ENCODE data around the gene GNPAT.

GNPAT gene

DNA sequence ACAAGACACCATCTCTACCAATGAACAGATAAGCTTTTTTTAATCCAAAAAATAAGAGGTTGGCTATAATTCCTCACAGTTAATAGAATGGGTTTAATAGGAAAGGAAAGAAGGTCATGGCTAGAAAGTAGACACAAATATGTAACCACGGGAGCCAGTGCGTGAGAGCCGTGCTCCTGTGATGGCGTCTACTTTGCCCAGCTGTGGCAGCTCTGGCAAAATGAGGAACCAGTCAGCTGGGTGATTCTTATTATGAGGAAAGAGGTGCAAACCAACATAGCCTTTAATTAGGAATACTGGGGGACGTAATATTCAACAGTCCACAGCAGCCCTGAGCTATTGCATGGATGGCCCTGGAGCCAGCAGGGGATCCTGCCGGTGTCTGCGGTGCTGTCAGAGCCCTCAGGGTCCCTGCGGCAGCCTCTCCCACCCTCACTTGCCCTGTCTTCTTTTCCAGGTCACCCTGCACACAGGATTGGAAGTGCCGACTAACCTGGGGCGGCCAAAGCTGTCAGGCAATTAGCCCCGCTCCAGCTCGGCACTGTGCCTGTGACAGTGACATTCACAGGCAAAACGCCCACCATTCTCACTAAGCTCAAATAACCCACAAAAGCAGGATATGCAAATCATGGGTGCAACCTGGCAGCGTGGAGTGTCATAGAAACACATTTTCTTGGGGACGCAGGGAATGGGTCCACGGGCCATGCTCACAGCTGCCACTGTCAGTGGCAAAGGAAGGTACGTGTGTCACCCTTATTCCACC lies 25.9 kb upstream of the GNPAT start:
- TF ChIP-seq, protein P1, sequence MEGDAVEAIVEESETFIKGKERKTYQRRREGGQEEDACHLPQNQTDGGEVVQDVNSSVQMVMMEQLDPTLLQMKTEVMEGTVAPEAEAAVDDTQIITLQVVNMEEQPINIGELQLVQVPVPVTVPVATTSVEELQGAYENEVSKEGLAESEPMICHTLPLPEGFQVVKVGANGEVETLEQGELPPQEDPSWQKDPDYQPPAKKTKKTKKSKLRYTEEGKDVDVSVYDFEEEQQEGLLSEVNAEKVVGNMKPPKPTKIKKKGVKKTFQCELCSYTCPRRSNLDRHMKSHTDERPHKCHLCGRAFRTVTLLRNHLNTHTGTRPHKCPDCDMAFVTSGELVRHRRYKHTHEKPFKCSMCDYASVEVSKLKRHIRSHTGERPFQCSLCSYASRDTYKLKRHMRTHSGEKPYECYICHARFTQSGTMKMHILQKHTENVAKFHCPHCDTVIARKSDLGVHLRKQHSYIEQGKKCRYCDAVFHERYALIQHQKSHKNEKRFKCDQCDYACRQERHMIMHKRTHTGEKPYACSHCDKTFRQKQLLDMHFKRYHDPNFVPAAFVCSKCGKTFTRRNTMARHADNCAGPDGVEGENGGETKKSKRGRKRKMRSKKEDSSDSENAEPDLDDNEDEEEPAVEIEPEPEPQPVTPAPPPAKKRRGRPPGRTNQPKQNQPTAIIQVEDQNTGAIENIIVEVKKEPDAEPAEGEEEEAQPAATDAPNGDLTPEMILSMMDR (conservative IDR thresholded peaks at IDR 0.05): no peak
- H3K27ac ChIP-seq: no peak overlapping the region

- no peak overlapping the region for H3K27ac ChIP-seq
- TF ChIP-seq, protein P1 (conservative IDR thresholded peaks at IDR 0.05): no peak
These were observed 25.2 kb upstream of the GNPAT start for GRCh38 chr1:231215681-231216385.

DNA sequence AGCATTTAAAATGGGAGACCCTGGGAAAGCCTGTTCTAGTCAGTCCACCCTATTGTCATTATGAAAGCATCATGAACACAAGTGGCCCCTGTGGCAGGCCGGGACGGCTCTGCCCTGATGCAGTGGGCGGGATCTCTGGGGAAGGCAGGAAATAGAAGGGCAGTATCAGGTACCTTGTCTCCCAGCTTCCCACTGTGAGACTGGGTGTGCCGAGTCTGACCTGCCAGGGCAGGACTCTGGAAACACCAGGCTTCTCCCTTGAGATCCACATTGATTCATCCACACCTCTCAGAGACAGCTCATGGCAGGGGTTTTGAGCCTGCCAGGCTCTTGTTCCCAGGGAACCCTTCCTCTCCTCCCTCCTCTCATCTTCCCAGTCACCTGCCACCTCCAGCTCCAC lies 24.5 kb upstream of the GNPAT start:
- TF ChIP-seq, protein P1 (conservative IDR thresholded peaks at IDR 0.05): no peak

DNA sequence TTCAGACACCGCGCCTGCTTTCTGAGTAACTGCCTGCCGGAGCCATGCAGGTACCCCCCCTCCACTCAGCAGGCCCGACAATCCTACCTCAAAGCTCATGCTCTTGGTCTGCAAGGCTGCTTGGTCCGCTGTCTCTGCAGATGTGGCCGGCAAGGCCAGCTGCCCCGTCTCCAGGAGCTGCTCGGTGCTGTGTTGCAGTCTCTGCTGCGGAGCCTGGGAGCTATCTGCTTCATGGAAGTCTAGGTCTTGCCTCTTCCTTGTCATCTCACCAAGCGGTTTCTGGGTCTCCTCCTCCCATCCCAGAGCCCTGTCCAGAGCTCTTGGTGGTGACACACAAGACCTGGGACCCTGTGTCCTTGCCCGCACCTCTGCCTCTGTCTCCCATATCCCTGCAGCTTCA lies 24.0 kb upstream of the GNPAT start:
- TF ChIP-seq, protein P1 (conservative IDR thresholded peaks at IDR 0.05): no peak

More for the DNA sequence above, 24.5 kb upstream of the GNPAT start:
- H3K27ac ChIP-seq: no peak overlapping the region

GRCh38 chr1:231218078-231218477 lies 22.9 kb upstream of the GNPAT start:
- TF ChIP-seq, protein P1 (conservative IDR thresholded peaks at IDR 0.05): no peak
- H3K27ac ChIP-seq: no peak overlapping the region

More for the DNA sequence above, 24.0 kb upstream of the GNPAT start:
- H3K27ac ChIP-seq: no peak overlapping the region

DNA sequence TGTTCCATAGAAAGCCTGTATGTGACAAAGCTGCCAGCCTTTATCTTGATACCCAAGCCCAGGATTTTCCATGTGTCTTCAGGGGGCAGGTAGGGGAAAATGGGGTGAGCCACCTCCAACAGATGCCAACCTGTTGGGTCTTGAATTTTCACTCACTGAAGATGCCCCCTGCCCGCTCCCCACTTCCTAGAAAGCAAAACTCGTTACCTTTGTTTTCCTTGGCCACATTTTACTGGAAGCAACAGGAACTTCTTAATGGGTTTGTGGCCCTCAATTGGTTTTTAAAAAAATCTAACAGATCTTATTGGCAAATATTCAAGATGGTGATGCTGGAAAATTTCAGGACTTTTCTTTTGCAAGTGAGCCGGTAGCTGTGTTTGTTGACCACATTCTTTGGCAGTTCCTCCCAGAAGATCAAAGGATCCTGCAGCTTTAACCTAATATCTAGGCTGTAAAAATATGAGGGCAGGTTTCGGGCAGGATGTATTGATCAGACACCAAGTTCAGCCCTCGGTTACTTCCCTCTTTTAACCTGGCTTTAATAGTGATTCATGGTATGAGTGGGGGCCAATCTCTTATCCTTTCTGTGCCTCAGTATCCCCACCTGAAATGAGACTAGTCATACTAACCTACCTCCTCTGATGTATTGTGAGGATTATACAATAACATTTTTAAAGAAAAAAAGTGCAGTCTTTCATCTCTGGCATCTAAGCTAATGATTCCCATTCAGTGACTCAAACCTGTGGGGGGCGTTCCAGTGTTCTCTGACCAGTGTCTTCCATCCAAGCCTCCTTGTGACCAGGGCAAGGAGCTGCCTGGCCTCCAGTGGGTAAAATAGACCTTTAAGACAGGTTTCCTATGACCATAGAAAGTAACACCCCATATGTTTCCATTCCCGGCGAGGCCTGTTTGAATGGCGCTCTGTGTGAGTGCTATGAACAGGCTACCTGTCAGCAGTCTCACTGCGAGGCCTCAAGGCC lies 21.3 kb upstream of the GNPAT start:
- TF ChIP-seq, protein P1 (conservative IDR thresholded peaks at IDR 0.05): no peak
- peak overlapping the region; percentile 7; the same call in 1 of the 2 replicates for H3K27ac ChIP-seq

All from VCaP (cell line).